AG04449 (cell line): ENCODE measurements around the gene NRL.

ENCODE experiments used
- CTCF ChIA-PET: fragments of 350-600 bp; formaldehyde crosslinking; extraction: SDS; loops from one replicate; lab custom pipeline; 2021; ENCODE audit warnings: antibody characterized with exemption; lab: Yijun Ruan, JAX
- POLR2A ChIA-PET: fragments of 400-600, 350-600 bp; formaldehyde crosslinking; extraction: SDS; loops from one replicate; lab custom pipeline; 2020; ENCODE audit warnings: antibody characterized with exemption, inconsistent platforms; lab: Yijun Ruan, JAX
- DNase-seq: peaks from one replicate; pipeline ENCODE4 v3.0.0-alpha.2; 2010; ENCODE audit warnings: low read depth, low spot score
- H3K4me3 ChIP-seq: 2 replicates; pipeline ENCODE4 v1.5.1; 2011; ENCODE audit warnings: low read depth, mild to moderate bottlenecking, control low read depth, low read length
- TF ChIP-seq, protein P1 (sequence below): IDR thresholded peaks from one replicate; pipeline ENCODE4 v1.5.1; 2011; ENCODE audit warnings: mild to moderate bottlenecking, moderate library complexity, low read length, control low read depth, inconsistent platforms; ENCODE audit not compliant: insufficient read depth; ENCODE audit errors: missing control alignments

NRL gene

DNA sequence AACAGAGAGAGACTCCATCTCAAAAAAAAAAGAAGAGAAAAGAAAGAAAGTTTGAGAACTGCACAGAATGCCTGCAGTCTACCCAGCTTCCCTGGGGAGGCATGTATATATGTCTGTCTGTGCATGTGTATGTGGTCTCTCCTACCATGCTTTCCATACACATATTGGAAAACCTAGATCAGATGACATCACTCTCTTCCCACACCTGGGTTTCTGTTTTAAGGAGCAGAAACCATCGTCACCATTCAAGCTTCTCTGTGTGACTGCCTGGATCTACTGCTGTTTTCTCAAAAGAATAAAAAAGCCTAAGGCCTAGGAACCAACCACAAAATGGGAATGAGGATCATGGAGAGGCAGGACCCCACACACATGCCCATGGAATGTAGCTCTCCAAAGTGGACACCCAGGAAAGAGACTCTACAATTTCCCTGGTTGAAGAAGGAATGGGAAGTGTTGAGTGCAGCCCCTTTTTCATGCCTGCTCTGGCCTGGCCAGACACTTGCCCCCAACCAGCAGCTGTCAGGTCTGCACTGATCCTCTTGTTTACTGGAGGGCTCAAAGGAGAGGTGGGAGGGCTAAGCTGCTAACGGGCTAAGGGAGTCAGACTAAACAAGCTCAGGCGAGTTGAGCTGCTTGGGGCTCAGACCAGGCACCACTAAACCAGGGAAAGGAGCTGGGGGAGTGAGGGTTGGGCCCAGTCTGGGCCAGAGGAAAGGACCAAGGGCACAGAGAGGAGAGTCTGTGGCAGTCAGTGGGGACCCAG lies 28.4 kb downstream of the NRL start:
- ChIA-PET POLR2A (interaction anchor here (1.0 to 1.6 kb wide), 2 partner anchors 8 to 9 kb away, joined by 3 to 4 read pairs; partner anchors contain the start of gene PCK2), CTCF (interaction anchor here (0.9 to 3.2 kb wide), 5 partner anchors 7 to 29 kb away, joined by 3 to 35 read pairs (median 4); partner anchors contain the start of gene PCK2)
- no peak overlapping the region for H3K4me3 ChIP-seq
- no peak for DNase-seq
- TF ChIP-seq, protein P1, sequence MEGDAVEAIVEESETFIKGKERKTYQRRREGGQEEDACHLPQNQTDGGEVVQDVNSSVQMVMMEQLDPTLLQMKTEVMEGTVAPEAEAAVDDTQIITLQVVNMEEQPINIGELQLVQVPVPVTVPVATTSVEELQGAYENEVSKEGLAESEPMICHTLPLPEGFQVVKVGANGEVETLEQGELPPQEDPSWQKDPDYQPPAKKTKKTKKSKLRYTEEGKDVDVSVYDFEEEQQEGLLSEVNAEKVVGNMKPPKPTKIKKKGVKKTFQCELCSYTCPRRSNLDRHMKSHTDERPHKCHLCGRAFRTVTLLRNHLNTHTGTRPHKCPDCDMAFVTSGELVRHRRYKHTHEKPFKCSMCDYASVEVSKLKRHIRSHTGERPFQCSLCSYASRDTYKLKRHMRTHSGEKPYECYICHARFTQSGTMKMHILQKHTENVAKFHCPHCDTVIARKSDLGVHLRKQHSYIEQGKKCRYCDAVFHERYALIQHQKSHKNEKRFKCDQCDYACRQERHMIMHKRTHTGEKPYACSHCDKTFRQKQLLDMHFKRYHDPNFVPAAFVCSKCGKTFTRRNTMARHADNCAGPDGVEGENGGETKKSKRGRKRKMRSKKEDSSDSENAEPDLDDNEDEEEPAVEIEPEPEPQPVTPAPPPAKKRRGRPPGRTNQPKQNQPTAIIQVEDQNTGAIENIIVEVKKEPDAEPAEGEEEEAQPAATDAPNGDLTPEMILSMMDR = no peak

DNA sequence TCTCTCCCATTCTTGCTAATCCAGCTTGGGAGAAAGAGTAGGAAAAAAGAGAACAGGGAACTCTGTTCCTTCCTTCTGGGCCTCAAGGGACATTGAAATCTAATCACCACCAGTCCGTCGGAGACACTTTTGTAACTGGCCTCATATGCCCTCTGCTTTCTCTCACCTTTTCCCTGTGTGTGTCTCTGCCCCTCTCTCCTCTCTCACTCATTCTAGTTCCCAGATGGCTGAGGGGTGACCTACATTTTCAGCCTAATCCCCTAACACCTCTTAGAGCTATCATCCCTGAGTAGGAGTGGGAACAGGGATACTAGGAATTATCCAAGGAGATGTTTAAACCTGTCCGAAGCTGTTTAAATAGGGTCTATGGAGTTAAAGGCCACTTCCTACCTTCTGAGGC lies 29.5 kb downstream of the NRL start:
- POLR2A ChIA-PET = no interaction called here

DNA sequence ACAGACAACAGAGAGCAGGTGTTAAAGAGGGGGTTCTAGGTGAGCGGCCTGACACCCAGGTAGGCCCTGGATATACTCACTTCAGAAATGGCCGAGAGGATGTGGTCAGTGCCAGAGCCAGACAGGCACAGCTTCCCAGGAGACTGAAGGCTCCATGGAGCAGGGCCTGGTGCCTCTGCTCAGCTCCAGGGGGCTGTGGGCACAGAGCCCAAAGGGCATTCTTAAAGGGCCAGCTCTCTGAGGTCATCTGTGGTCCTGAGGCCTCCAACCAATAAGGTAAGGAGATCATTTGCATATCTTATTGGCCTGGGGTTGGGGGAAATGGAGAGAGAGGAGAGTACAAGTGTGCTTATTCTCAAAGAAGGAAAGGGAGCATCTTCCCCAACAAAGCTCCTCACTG lies 30.3 kb downstream of the NRL start:
- ChIA-PET CTCF (interaction anchor here (0.8 to 3.2 kb wide), 6 partner anchors 9 to 32 kb away, joined by 4 to 35 read pairs (median 4); partner anchors contain the start of gene PCK2), POLR2A (no interaction called here)
- DNase-seq = no peak
- no peak overlapping the region for H3K4me3 ChIP-seq
- TF ChIP-seq, protein P1 = no peak

More for the DNA sequence above, 29.5 kb downstream of the NRL start:
- TF ChIP-seq, protein P1 = no peak
- no peak for DNase-seq
- CTCF ChIA-PET = interaction anchor here (1.3 to 3.2 kb wide), 5 partner anchors 8 to 28 kb away, joined by 4 to 35 read pairs (median 5); partner anchors contain the start of gene PCK2
- no peak overlapping the region for H3K4me3 ChIP-seq

DNA sequence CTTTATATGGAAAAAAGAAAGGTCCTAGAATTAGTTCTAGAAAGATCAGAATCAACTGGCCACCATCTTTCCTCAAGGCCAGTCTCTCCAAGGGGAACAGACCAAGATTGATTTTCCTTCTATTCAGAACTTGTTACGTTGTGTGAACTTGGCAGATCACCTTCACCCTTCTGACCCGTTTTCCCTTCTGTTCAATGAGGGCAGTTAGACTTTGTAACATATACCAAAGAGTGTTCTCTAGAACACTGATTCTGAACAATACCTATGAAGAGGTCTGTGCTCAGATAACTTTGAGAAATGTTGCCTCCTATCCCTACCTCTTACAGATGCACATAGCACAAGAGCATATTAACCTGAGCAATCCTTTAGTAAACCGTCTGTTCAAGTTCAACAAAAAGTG lies 31.3 kb downstream of the NRL start:
- no peak for DNase-seq
- TF ChIP-seq, protein P1 = no peak
- CTCF ChIA-PET = interaction anchor here (4.7 to 6.5 kb wide), 3 partner anchors 8 to 27 kb away, joined by 43 to 121 read pairs (median 74); partner anchors contain the start of gene PCK2
- H3K4me3 ChIP-seq = no peak overlapping the region
- POLR2A ChIA-PET = no interaction called here

DNA sequence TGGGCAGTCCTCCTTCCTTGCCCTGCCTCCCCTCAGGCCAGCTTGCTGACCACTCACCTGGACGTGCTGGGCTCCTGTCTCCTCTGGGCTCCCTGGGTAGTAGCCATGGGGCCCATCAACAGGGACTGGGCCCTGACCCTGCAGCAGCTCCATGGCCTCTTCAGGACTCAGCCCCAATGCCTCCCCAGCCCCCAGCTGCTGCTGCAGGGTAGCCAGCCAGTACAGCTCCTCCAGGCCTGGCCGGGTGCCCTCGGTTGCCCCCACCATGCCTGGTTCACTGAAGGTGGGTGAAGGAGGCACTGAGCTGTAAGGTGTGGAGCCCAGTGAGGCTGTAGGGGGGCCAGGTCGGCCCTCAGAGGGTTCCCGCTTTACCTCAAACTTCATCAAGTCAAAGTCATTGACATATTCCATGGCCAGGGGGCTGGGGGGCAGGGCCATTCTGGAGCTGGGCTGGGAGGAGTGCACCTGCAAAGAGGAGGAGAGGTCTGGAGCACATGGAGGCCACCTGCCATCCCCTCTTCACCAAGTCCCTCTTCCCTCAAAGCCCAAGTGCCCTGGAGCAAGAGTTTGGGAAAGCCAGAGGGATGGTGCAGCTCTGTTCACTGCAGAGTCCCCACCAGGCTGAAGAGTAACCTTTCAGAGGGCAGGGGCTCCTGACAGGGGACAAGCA lies 32.2 kb downstream of the NRL start:
- ChIA-PET POLR2A (interaction anchor here (2.2 kb wide), 1 partner anchor 11 kb away, joined by 8 read pairs; the partner anchor contains the start of gene PCK2), CTCF (interaction anchor here (0.9 to 6.5 kb wide), 7 partner anchors 9 to 214 kb away, joined by 3 to 121 read pairs (median 6); partner anchors contain the start of genes IRF9 and PCK2)
- no peak overlapping the region for H3K4me3 ChIP-seq
- DNase-seq = no peak
- TF ChIP-seq, protein P1 = no peak
